Left colon (tissue), 2 donors: Measurements from ENCODE around the gene IQSEC3. TPM values are rescaled to one million over a fixed set of nuclear protein-coding genes. Genes with fewer than 3 reads are reported as not detected.
A peak's percentile ranks its signal among the peaks of the same experiment; 100 is the strongest.

Source experiments
- ATAC-seq: fragments of 200-7000 bp; cut with Tn5 transposase; one replicate; pipeline ENCODE4 v1.9.1; 2020; ENCODE audit warnings: mild to moderate bottlenecking, moderate library complexity
- DNase-seq, 2 donors: peaks; one replicate each; pipeline ENCODE4 v3.0.0-alpha.2; 2020
- intact Hi-C, 2 donors: fragments of 100-400 bp; cut with DNase I in 1 of 2; cut with micrococcal nuclease in 1 of 2; formaldehyde crosslinking; loops; one replicate each; pipeline versions ENCODE4 v1.11.2 to v1.14.0; 2022; cut with DNase I, micrococcal nuclease
- total RNA-seq, 2 donors: library from RNA; stranded (reverse); fragmentation: NEBNext Ultra II Directional; extraction: Animal tissue kit (Norgen Biotek cat#: 25700); gene quantifications; one replicate each; pipeline ENCODE4 v1.2.1, GENCODE V29; 2021
- donor health status: DM: no; HTN: no; CAD: no.
- donor health status: DM: yes; HTN: yes; CAD: no.

Gene IQSEC3
- total RNA-seq, 2 donors from 2014 or later = 0.03 to 0.98 TPM

DNA sequence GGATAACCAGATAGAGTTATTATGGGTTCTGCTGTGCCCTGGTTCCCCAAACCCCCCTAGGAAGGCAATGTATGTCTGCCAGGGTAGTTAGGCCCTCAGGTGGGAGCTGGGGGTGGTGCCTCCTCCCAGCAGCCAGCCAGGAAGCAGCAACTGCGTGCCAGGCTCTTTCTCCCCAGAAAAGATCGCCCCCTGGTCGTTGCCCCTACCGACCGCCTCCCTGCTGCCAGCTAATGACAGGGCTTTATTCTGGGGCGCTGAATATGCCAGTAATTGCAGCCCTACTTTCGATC, 36.3 kb downstream of the IQSEC3 start:
- ATAC-seq (no peak), DNase-seq (no peak)
- intact Hi-C loops = no loop called here

GRCh38 chr12:103169-103981, 36.8 kb downstream of the IQSEC3 start:
- DNase-seq = no peak
- ATAC-seq = no peak
- intact Hi-C loops = no loop called here

DNA sequence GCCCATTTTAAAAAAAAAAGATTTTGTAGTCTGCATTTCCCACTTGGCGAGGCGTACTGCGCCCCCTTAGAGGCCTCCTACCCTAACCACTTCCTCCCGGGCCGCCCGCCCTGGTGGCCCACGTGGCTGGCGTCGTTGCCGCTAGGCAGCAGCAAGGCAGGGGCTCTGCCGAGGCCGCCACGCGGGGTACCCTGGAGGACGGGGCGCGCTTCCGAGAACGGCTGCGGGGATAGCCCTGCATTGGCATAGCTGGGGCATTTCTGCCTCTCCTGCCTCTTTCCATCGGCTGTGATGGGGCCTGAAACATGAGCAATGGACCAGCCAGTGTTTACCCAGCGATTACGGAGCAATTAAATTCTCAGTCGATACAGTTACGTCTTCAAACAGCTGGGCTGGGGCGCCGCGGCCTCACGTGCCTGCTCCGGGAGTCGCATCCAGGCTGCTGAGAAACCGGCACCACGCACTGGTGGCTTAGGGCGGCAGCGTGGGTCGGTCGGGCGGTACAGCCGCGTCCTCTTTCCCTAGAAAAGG, 38.0 kb downstream of the IQSEC3 start:
- ATAC-seq (peak; percentile 83), DNase-seq (peak in 1 of 2 donors; percentile 60)
- intact Hi-C loops = no loop called here

DNA sequence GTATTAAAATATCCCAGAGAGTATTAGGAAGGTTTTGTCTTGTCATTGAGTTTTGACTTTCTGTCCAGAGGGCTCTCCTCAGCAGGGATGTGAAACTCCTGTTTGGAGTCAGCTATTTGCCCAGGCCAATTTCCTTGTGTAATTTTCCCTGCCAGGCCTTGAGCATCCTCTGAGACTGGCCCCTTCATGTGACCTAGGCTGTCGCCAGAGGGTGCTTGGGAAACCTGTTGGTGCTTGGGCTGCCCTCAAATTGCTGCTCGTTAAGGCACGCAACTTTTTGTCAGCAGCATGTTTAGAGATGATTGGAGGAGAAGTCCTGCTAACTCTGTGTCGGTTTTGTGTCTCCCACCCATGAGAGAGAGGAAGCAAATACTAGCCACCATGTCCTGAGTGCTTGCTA, 39.1 kb downstream of the IQSEC3 start:
- DNase-seq (no peak), ATAC-seq (no peak)
- intact Hi-C loops = no loop called here

DNA sequence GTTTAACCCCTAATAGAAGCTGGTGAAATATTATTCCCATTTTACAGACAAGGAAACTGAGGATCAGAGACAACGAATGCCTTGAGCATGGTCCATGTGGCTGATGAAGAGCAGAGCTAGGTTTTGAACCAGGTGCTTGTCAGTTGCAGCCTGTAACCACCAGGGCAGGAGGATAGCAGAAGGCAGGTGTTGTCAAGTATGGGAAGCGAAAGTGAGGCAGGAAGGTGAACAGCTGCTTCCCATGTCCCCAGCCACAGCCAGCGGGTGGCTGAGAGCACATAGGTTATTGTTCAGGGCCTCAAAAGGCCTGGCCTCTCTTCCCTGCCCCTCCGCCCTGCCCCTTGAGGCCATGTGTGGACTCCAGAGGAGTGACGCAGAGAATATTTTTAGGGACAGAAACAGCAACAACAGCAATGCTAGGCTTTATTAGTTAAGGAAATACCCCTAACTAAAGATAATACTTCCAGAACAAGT, 39.6 kb downstream of the IQSEC3 start:
- DNase-seq (peak; percentile 15 to 34), ATAC-seq (no peak)
- intact Hi-C loops = no loop called here

- intact Hi-C loops = no loop called here
- DNase-seq (peak; percentile 36 to 42), ATAC-seq (no peak)
Observed at GRCh38 chr12:108594-108993, 42.0 kb downstream of the IQSEC3 start.

DNA sequence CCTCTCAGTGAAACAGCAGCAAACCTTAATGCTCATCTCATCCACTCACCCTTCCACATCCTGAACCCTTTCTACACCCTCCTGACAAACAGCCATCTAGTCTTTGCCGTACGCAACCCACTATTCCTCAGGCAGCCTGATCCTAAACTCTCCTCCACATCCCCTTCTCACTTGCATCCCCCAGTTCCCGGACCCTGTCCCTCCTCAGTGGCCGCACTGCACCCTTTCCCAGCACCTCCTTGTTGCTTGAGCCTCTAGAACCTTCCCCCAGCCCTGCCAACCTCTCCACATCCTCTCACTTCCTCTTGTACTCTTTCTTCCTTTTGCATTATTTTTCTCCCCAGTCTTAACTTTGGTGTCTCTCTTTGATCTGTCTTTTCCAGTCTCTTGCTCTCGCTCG, 42.9 kb downstream of the IQSEC3 start:
- intact Hi-C loops = no loop called here
- no peak for ATAC-seq
- no peak for DNase-seq

GRCh38 chr12:109872-110271, 43.3 kb downstream of the IQSEC3 start:
- no peak for ATAC-seq
- intact Hi-C loops = no loop called here
- DNase-seq = no peak

- no peak for ATAC-seq
- peak in 1 of 2 donors; percentile 32 for DNase-seq
- intact Hi-C loops = no loop called here
Observed at GRCh38 chr12:111699-112493, 45.3 kb downstream of the IQSEC3 start.

- ATAC-seq = peak; percentile 77
Observed at GRCh38 chr12:113347-113746, 46.8 kb downstream of the IQSEC3 start.

DNA sequence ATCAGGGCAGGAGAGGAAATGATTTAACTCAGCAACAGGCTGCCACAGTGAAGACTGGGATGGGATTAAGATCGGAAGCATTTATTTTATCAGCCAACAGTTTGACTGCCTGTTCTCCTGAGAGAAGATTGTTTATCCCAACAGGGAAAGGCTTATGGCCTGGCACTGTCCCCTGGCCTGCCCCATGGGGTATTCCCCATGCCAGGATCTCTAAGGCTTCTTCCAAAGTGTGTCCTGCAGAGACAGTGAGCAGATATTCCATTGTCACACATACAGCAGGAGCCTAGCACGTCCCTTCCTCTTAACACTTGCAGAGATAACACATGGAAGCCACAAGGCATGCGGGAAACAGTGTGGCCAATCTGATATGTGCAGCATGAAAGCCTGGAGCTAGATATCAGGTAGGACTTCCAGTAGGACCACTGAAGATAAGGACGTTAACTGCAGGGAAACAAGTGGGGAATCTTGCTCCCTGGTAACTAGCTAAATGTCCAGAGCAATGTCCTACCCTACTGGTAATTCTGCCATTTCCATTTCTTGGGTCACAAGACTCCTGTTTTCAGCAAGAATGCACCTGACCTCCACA, 48.2 kb downstream of the IQSEC3 start:
- DNase-seq (no peak), ATAC-seq (no peak)
- intact Hi-C loops = no loop called here

More at GRCh38 chr12:113347-113746, 46.8 kb downstream of the IQSEC3 start:
- intact Hi-C loops = no loop called here
- DNase-seq = no peak

GRCh38 chr12:115518-115917, 49.0 kb downstream of the IQSEC3 start:
- ATAC-seq = no peak

GRCh38 chr12:115960-116915, 49.7 kb downstream of the IQSEC3 start:
- DNase-seq (no peak), ATAC-seq (no peak)
- intact Hi-C loops = no loop called here

More at GRCh38 chr12:115518-115917, 49.0 kb downstream of the IQSEC3 start:
- intact Hi-C loops = no loop called here
- no peak for DNase-seq

DNA sequence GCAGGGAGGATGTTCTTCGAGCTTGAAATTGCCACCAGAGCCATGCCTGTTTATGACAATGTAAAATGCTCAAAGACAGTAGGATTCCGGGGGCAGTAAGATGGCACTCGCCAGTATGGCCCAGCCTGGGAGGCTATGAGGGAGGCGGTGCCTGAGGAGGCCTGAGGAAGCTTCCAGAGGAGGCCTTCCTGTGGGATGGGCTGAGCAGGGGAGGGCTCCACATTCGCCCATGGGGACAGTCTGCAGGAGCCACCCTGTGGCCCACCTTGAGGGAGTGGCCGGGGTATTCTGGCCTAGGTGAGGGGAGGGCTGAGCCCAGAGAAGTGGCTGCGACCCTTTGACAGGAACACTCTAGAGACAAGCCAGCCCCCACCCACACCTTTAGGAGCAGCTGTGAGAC, 50.7 kb downstream of the IQSEC3 start:
- DNase-seq (no peak), ATAC-seq (no peak)
- intact Hi-C loops = no loop called here

DNA sequence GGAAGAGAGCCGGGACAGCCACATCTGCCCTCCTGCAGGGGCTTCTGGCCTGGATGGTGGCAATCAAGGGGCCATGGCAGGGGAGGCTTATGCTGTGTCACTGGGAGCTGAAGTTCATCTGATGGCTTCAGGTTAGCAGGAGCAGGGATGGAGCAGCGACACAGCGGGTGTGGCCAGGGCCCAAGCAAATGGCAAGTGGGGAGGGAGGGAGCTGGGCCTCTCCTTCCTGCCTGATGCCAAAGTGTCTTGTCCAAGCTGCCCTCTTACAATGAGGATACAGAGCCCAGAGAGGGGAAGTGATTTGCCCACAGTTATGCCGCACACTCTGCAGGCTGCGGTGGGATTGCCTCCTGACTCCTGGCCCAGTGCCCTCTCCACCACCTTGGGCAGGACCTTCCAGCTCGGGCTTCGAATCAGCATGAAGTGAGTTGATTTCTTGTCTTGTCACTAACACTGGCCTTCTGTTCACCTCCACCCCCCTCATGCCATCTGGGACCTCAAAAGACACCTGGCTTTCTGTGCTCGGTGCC, 51.3 kb downstream of the IQSEC3 start:
- intact Hi-C loops = no loop called here
- no peak for ATAC-seq
- no peak for DNase-seq

- no peak for ATAC-seq
- DNase-seq = no peak
- intact Hi-C loops = no loop called here
Observed at GRCh38 chr12:118591-118990, 52.0 kb downstream of the IQSEC3 start.

GRCh38 chr12:120951-121350, 54.4 kb downstream of the IQSEC3 start:
- no peak for ATAC-seq
- no peak for DNase-seq
- intact Hi-C loops = no loop called here

DNA sequence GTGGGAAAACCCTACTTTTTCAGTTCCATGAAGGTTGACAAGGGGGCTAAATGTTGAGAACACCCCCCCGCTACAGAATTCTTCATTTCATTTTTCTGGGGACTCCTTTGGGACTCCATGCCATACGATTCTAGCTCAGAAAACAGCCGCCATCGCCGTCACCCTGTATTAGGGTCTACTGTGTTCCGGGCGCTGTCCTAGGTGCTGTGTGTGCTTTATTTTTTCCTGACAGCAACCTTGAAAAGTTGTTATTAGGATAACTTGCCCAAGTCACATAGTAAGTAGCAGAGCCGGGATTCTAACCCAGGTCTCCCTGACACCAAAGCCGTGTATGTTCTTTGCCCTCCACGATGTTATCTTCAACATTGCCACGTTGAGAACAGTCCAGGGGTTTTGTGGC, 55.1 kb downstream of the IQSEC3 start:
- DNase-seq (no peak), ATAC-seq (no peak)
- intact Hi-C loops = no loop called here
